DMS153 treated with DMSO at 0.1 percent for 48 hours (cell line): ENCODE measurements around the gene GTF3C2.
A peak's percentile ranks its signal among the peaks of the same experiment; 100 is the strongest.
"Not testable (repeated sequence)": the region's sequence is repeated elsewhere in the genome, so short reads cannot be mapped to it uniquely, and the experiment has no call there.

Experiments
- DNase-seq: peaks from one replicate; lab custom pipeline; 2025; ENCODE audit not compliant: unreplicated experiment; lab: John Stamatoyannopoulos, UW

Gene GTF3C2

DNA sequence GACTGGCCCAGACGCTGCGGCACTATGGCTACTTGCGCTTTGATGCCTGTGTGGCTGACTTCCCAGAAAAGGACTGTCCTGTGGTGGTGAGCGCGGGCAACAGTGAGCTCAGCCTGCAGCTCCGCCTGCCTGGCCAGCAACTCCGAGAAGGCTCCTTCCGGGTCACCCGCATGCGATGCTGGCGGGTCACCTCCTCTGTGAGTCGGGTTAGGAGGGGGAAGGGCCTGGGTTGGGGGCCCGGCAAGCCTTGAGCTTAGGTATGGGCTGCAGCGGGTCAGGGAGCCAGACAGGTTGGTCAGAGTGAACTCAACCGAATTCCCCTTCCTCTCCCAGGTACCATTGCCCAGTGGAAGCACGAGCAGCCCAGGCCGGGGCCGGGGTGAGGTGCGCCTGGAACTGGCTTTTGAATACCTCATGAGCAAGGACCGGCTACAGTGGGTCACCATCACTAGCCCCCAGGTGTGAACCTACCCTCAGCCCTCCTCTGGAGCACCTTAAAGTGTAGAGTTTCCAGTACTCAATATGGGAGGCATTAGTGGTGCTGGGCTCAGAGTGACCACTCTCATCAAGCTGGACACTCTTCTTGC, 19.0 kb upstream of the GTF3C2 start:
- no peak for DNase-seq

DNA sequence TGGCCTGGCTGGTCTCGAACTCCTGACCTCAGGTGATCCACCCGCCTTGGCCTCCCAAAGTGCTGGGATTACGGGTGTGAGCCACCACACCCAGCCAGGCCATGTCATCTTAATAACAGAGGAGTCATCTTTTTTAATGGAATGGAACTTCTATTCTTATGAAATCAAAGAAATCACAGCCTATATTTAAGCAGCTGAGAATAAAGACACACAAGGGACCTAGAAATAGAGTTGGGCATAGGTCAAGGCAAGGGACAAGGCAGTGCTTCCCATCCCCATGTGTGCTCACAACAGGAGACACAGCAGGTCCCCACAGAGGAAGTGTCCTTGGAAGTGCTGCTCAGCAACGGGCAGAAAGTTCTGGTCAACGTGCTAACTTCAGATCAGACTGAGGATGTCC, 17.0 kb upstream of the GTF3C2 start:
- DNase-seq, result no peak

- no peak for DNase-seq
Observed at GRCh38 chr2:27372937-27373336, 16.4 kb upstream of the GTF3C2 start.

GRCh38 chr2:27370816-27371620, 14.5 kb upstream of the GTF3C2 start:
- no peak for DNase-seq

GRCh38 chr2:27370026-27370815, 13.7 kb upstream of the GTF3C2 start, which contains the start of the genes EIF2B4 and SNX17:
Gene EIF2B4, minus strand, starts transcription at chr2:27370338. Its CDS starts 24 bp downstream, at chr2:27370314.
Gene SNX17, plus strand, starts transcription at chr2:27370616. Its CDS starts 128 bp downstream, at chr2:27370744.
- DNase-seq, result peak; percentile 96

DNA sequence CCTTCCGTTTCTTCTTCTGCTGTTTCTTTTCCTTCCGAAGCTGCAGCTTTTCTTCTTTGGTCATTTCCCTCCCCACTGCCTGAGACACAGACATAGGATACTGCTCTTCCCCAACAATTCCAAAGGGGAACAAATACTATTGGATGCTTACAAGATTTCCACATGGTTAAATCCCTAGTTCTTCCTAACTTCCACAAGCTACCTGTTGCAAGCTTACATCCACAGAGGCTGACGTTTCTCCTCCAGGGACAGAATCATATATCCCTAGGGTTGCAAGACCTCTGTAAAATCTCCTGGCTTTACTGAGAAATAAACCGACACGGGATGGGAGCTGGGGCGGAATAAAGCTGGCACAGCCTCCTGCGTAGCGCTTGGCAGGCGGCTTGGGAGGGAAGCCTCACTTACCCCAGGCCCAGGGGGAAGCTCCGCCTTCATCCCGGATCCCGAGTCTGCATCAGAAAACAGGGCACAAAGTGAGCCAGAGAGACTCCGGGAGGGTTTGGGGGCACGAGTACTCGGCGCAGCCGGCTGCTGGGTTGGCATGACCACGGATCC, 13.0 kb upstream of the GTF3C2 start:
- DNase-seq, result no peak

- DNase-seq, result no peak
Observed at GRCh38 chr2:27363933-27364332, 7.4 kb upstream of the GTF3C2 start.

GRCh38 chr2:27362678-27363420, 6.3 kb upstream of the GTF3C2 start:
- no peak for DNase-seq

- DNase-seq, result no peak
Observed at GRCh38 chr2:27356056-27356381, 545 bp downstream of the GTF3C2 start.

GRCh38 chr2:27354597-27354927, 2.0 kb downstream of the GTF3C2 start:
- DNase-seq, result no peak

GRCh38 chr2:27353762-27354596, 2.6 kb downstream of the GTF3C2 start:
- no peak for DNase-seq

DNA sequence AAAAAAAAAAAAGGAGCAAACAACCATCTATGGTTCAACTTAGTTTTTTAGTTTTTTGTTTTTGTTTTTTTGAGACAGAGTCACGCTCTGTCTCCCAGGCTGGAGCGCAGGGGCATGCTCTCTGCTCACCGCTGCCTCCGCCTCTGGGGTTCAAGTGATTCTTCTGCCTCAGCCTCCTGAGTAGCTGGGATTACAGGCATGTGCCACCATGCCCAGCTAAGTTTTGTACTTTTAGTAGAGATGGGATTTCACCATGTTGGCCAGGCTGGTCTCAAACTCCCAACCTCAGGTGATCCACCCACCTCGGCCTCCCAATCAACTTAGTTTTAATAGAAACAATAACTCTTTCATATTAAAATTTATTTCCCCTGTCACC, 3.2 kb downstream of the GTF3C2 start:
- not testable (repeated sequence) for DNase-seq

DNA sequence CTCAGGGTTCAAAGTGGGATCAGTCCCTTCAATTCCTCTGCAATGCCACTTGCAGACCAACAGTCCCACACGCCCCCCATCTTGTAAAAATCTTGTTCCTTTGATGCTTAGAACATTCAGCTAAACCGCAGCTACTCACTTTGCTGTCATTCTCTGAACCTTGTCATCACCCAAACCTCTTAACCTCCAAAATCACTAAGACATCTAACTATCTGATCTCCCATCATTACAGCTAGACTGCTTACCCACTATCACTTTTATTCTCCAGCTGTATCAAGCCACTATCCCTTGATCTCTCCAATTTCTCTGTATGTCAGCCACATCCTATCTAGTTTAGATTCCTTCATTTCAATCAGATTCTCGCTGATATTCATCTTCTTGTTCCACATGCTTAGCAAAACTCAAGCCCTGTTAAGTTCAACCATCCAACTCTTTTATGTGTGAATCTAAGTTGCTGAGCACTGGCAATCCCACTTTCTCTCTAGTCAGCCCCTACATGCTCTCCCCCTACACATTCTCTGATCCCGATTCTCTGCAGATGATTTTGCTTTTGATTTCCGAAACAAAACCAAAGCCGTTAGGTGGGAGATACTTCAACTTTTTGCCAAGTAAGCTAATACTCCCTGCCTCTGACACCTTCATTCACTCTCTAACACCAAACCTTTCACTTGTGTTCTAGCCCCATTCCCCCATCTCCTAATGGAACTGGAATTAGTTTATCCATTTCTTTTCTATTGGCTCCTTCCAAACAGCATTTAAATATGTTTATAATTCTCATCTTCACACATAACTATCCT, 4.6 kb downstream of the GTF3C2 start:
- DNase-seq, result no peak

- no peak for DNase-seq
Observed at GRCh38 chr2:27350106-27350693, 6.4 kb downstream of the GTF3C2 start.

- DNase-seq, result no peak
Observed at GRCh38 chr2:27347641-27348040, 8.9 kb downstream of the GTF3C2 start.

- no peak for DNase-seq
Observed at GRCh38 chr2:27336173-27336572, 20.4 kb downstream of the GTF3C2 start.

GRCh38 chr2:27335311-27335710, 21.3 kb downstream of the GTF3C2 start:
- no peak for DNase-seq

DNA sequence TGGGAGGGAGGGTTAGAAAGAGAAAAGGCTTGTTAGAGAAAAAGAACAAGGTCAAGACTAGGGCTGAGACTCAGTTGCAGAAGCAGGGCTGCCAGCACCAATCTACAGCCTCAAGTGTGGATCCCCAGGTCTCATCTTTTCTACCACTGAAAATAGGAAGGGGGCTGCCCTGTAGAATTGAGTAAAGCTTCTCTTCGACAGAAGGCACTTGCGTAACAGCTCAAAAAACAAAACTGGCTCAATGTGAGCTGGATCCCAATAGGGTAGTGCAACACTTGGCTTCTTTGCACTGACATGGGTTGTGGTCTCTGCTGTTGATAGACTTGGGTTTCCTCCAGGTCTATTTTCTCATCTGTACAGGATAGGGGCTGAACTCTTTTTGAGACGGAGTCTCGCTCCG, 31.8 kb downstream of the GTF3C2 start:
- no peak for DNase-seq
